SK-N-SH (cell line): ENCODE results near the gene PSMB10. TPM values are rescaled to one million over a fixed set of nuclear protein-coding genes. Genes with fewer than 3 reads are reported as not detected.

Experiments used
- CTCF ChIA-PET: fragments of 300-600, 350-600 bp; formaldehyde crosslinking; extraction: SDS; loops from one replicate; lab custom pipeline; 2021; lab: Yijun Ruan, JAX
- POLR2A ChIA-PET: fragments of 350-600 bp; sonication (Branson Sonifier 250); formaldehyde crosslinking; extraction: SDS; loops from one replicate; lab custom pipeline; 2020; ENCODE audit warnings: antibody characterized with exemption, inconsistent platforms; lab: Yijun Ruan, JAX
- DNase-seq: peaks from one replicate; pipeline ENCODE4 v3.0.0; 2012
- H2AFZ ChIP-seq: fragments of 200-600 bp; sonication (generic); 2 replicates; pipeline ENCODE4 v1.8.1; 2016; ENCODE audit warnings: antibody characterized with exemption, mild to moderate bottlenecking, low read depth
- H3F3A ChIP-seq: fragments of 200-600 bp; sonication (generic); replicated peaks from 2 replicates; pipeline ENCODE3; 2016; ENCODE audit warnings: antibody characterized with exemption, mild to moderate bottlenecking; ENCODE audit not compliant: insufficient read depth
- H3K27ac ChIP-seq, 2 experiments: fragments of 200-500 bp in 1 of 2; fragments of 200-600 bp in 1 of 2; sonication (Bioruptor generic) in 1 of 2; sonication (generic), shearing (Covaris generic) in 1 of 2; 2 replicates each; pipeline versions ENCODE4 v1.5.1 to v1.6.1; 2014 to 2016; ENCODE audit warnings: low read depth in 2 of 2, inconsistent platforms in 1 of 2, low read length in 1 of 2, mild to moderate bottlenecking in 1 of 2, mixed read lengths in 1 of 2
- H3K27me3 ChIP-seq: fragments of 200-600 bp; sonication (generic), shearing (Covaris generic); 2 replicates; pipeline ENCODE4 v1.6.1; 2016; ENCODE audit warnings: mixed run types; ENCODE audit not compliant: insufficient read depth
- H3K36me3 ChIP-seq, 2 experiments: fragments of 200-500 bp in 1 of 2; fragments of 200-600 bp in 1 of 2; sonication (Bioruptor generic) in 1 of 2; sonication (generic) in 1 of 2; replicated peaks in 1 of 2; 2 replicates each; pipeline versions ENCODE3 to v1.5.1; 2014 to 2016; ENCODE audit warnings: low read length in 1 of 2, mild to moderate bottlenecking in 1 of 2; ENCODE audit not compliant: insufficient read depth in 2 of 2, control insufficient read depth in 1 of 2
- H3K4me1 ChIP-seq, 2 experiments: fragments of 200-500 bp in 1 of 2; fragments of 200-600 bp in 1 of 2; sonication (Bioruptor generic) in 1 of 2; sonication (generic), shearing (Covaris generic) in 1 of 2; 2 replicates each; pipeline versions ENCODE4 v1.5.1 to v1.6.1; 2014 to 2016; ENCODE audit warnings: low read depth in 1 of 2, low read length in 1 of 2, mixed run types in 1 of 2; ENCODE audit not compliant: insufficient read depth in 2 of 2, control insufficient read depth in 1 of 2
- H3K4me2 ChIP-seq: fragments of 200-600 bp; sonication (generic), shearing (Covaris generic); 2 replicates; pipeline ENCODE4 v1.6.1; 2017; ENCODE audit warnings: mixed run types
- H3K4me3 ChIP-seq, 2 experiments: fragments of 200-500 bp in 1 of 2; fragments of 200-600 bp in 1 of 2; sonication (Bioruptor generic) in 1 of 2; sonication (generic), shearing (Covaris generic) in 1 of 2; 2 replicates each; pipeline versions ENCODE4 v1.5.1 to v1.8.1; 2014 to 2016; ENCODE audit warnings: low read depth in 2 of 2, inconsistent platforms in 1 of 2, low read length in 1 of 2, mild to moderate bottlenecking in 1 of 2, mixed read lengths in 1 of 2, moderate library complexity in 1 of 2
- H3K79me2 ChIP-seq: fragments of 200-600 bp; sonication (generic); 2 replicates; pipeline ENCODE4 v1.8.1; 2017; ENCODE audit warnings: mild to moderate bottlenecking; ENCODE audit not compliant: insufficient read depth
- H3K9ac ChIP-seq: fragments of 200-600 bp; sonication (generic); 2 replicates; pipeline ENCODE4 v1.6.1; 2017; ENCODE audit warnings: mixed run types
- H3K9me2 ChIP-seq: fragments of 200-600 bp; sonication (generic); 2 replicates; pipeline ENCODE4 v1.6.1; 2017; ENCODE audit warnings: mixed run types
- H3K9me3 ChIP-seq: fragments of 200-600 bp; sonication (generic); 2 replicates; pipeline ENCODE4 v1.6.1; 2017; ENCODE audit warnings: mixed run types, mild to moderate bottlenecking, moderate library complexity
- H4K20me1 ChIP-seq: fragments of 200-600 bp; sonication (generic); 2 replicates; pipeline ENCODE4 v1.6.1; 2017; ENCODE audit warnings: mild to moderate bottlenecking, mixed run types; ENCODE audit not compliant: insufficient read depth
- CHD2 ChIP-seq: fragments of 150-350 bp; IDR thresholded peaks from 2 replicates; pipeline ENCODE4 v1.6.1; 2018; ENCODE audit warnings: low read length; ENCODE audit not compliant: partially characterized antibody
- ELF1 ChIP-seq: IDR thresholded peaks from 2 replicates; pipeline ENCODE4 v1.4.0; 2012
- RCOR1 ChIP-seq: fragments of 150-350 bp; IDR thresholded peaks from 2 replicates; pipeline ENCODE4 v1.6.1; 2017; ENCODE audit warnings: antibody characterized with exemption, low read length
- SIN3A ChIP-seq: IDR thresholded peaks from 2 replicates; pipeline ENCODE4 v1.6.1; 2012; ENCODE audit warnings: low read depth, mild to moderate bottlenecking, low read length, moderate library complexity, borderline replicate concordance
- TEAD4 ChIP-seq: IDR thresholded peaks from 2 replicates; pipeline ENCODE4 v1.4.0; 2012; ENCODE audit warnings: mild to moderate bottlenecking, borderline replicate concordance; ENCODE audit not compliant: insufficient read depth
- USF2 ChIP-seq: fragments of 150-350 bp; IDR thresholded peaks from 2 replicates; pipeline ENCODE4 v1.6.1; 2017; ENCODE audit warnings: antibody characterized with exemption, low read length, low read depth, borderline replicate concordance
- WGBS: methylation state at CpG from one replicate; pipeline ENCODE4 v1.1.6; 2017; ENCODE audit warnings: low lambda C conversion rate; 5-methylcytosine and 5-hydroxymethylcytosine counted together
- polyA plus RNA-seq, 3 experiments: library from polyadenylated mRNA; depleted of rRNA; stranded (reverse); fragments of >200 nt; gene quantifications; 2 replicates each; pipeline ENCODE4 v1.2.3, GENCODE V29; 2012
- TF ChIP-seq, protein P1 (sequence below): fragments of 200-600 bp; sonication (generic); IDR thresholded peaks from 2 replicates; pipeline ENCODE4 v1.6.1; 2017; ENCODE audit warnings: antibody characterized with exemption, mild to moderate bottlenecking, moderate library complexity

The PSMB10 gene
- polyA plus RNA-seq, 1 of the 3 experiments (the other 2 are of a cell fraction), result 57.8 TPM

GRCh38 chr16:67932462-67932840 is 4.2 kb downstream of the PSMB10 start:
- H3K36me3 ChIP-seq, result peaks cover 0 to 30% of the 10 kb centered on the region in 2 experiments
- no peak overlapping the region for H3K27ac ChIP-seq
- no peaks in the 10 kb centered on the region for H3K9me2 ChIP-seq
- peaks cover 9 to 23% of the 10 kb centered on the region in 2 experiments; a peak in 2 of 4 replicates for H3K4me1 ChIP-seq
- H4K20me1 ChIP-seq, result peaks cover 13% of the 10 kb centered on the region
- TF ChIP-seq CHD2, result no peak
- no peak for TF ChIP-seq USF2
- no peak for TF ChIP-seq ELF1
- H3K79me2 ChIP-seq, result peaks cover 10% of the 10 kb centered on the region
- no peak overlapping the region for H3K9ac ChIP-seq
- ChIA-PET POLR2A (interaction anchor here (0.6 to 0.7 kb wide), 2 partner anchors 9 to 113 kb away, joined by 3 to 5 read pairs; no protein-coding TSS in a partner anchor), CTCF (interaction anchor here (3.5 to 28.1 kb wide), 3 partner anchors 9 to 116 kb away, joined by 18 to 564 read pairs (median 21); partner anchors contain the start of genes EDC4, NRN1L and PSKH1)
- H3K4me2 ChIP-seq, result no peak overlapping the region
- H2AFZ ChIP-seq, result no peak overlapping the region
- H3K4me3 ChIP-seq, result no peak overlapping the region
- H3F3A ChIP-seq, result peaks cover 4% of the 10 kb centered on the region
- H3K27me3 ChIP-seq, result no peaks in the 10 kb centered on the region
- DNase-seq, result no peak
- WGBS, result 100% methylated on average over 2 of the region's 4 CpGs
- H3K9me3 ChIP-seq, result no peaks in the 10 kb centered on the region

GRCh38 chr16:67931712-67932461 is 4.8 kb downstream of the PSMB10 start, which contains the start of gene CTRL:
Gene CTRL (minus strand): TSS chr16:67931862. CDS start chr16:67931852, 10 bp downstream.
- H3K36me3 ChIP-seq, result peaks cover 0 to 34% of the 10 kb centered on the region in 2 experiments
- no peak within 1 kb of the TSS for H3K9ac ChIP-seq
- H2AFZ ChIP-seq, result no peak within 1 kb of the TSS
- no peak within 1 kb of the TSS for H3K4me2 ChIP-seq
- TF ChIP-seq CHD2, result no peak
- no peak for TF ChIP-seq SIN3A
- TF ChIP-seq, protein P1, sequence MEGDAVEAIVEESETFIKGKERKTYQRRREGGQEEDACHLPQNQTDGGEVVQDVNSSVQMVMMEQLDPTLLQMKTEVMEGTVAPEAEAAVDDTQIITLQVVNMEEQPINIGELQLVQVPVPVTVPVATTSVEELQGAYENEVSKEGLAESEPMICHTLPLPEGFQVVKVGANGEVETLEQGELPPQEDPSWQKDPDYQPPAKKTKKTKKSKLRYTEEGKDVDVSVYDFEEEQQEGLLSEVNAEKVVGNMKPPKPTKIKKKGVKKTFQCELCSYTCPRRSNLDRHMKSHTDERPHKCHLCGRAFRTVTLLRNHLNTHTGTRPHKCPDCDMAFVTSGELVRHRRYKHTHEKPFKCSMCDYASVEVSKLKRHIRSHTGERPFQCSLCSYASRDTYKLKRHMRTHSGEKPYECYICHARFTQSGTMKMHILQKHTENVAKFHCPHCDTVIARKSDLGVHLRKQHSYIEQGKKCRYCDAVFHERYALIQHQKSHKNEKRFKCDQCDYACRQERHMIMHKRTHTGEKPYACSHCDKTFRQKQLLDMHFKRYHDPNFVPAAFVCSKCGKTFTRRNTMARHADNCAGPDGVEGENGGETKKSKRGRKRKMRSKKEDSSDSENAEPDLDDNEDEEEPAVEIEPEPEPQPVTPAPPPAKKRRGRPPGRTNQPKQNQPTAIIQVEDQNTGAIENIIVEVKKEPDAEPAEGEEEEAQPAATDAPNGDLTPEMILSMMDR, result 0 out of 2 replicates have a peak, but pooled peaks have one; percentile 29
- no peak for TF ChIP-seq RCOR1
- no peak for TF ChIP-seq TEAD4
- no peaks in the 10 kb centered on the region for H3F3A ChIP-seq
- H4K20me1 ChIP-seq, result peaks cover 13% of the 10 kb centered on the region
- H3K9me3 ChIP-seq, result no peaks in the 10 kb centered on the region
- POLR2A ChIA-PET, result interaction anchor here (0.7 kb wide), 1 partner anchor 9 kb away, joined by 3 read pairs; no protein-coding TSS in a partner anchor
- H3K4me3 ChIP-seq, result no peak within 1 kb of the TSS
- peaks cover 4% of the 10 kb centered on the region; the same call in 1 of the 2 replicates for H3K79me2 ChIP-seq
- H3K4me1 ChIP-seq, result peaks cover 5 to 18% of the 10 kb centered on the region in 2 experiments; a peak in 2 of 4 replicates
- 94% methylated on average over 4 of the region's 15 CpGs for WGBS
- H3K27ac ChIP-seq, result no peak within 1 kb of the TSS
- DNase-seq, result no peak
- H3K27me3 ChIP-seq, result no peaks in the 10 kb centered on the region
- CTCF ChIA-PET, result interaction anchor here (1.5 to 28.1 kb wide), 4 partner anchors 10 to 115 kb away, joined by 3 to 564 read pairs (median 20); partner anchors contain the start of genes EDC4, NRN1L and PSKH1
- H3K9me2 ChIP-seq, result no peaks in the 10 kb centered on the region
